GM12873 (cell line): ENCODE results near the gene LILRB1.

Experiments
- CTCF ChIP-seq: IDR thresholded peaks from 2 replicates; pipeline ENCODE4 v1.5.1; 2012; ENCODE audit warnings: low read depth, mild to moderate bottlenecking, moderate library complexity, low read length, control low read depth; ENCODE audit not compliant: insufficient read depth; ENCODE audit errors: missing control alignments

LILRB1 gene

GRCh38 chr19:54670576-54671357 is 40.5 kb downstream of the LILRB1 start:
- TF ChIP-seq CTCF = no peak

GRCh38 chr19:54673222-54673621 is 42.9 kb downstream of the LILRB1 start:
- no peak for TF ChIP-seq CTCF

GRCh38 chr19:54674021-54674617 is 43.8 kb downstream of the LILRB1 start:
- TF ChIP-seq CTCF = peak; percentile 82

- TF ChIP-seq CTCF = peak; percentile 86
Observed at GRCh38 chr19:54676210-54676834, 46.0 kb downstream of the LILRB1 start.

- no peak for TF ChIP-seq CTCF
Observed at GRCh38 chr19:54677217-54677616, 46.9 kb downstream of the LILRB1 start.

- no peak for TF ChIP-seq CTCF
Observed at GRCh38 chr19:54682306-54682856, 52.1 kb downstream of the LILRB1 start.

- no peak for TF ChIP-seq CTCF
Observed at GRCh38 chr19:54684527-54684926, 54.2 kb downstream of the LILRB1 start.
